Skeletal muscle satellite cell (primary cell): ENCODE measurements around the gene PPP1R14C.

Experiments
- H3K27me3 ChIP-seq: 2 replicates; pipeline ENCODE4 v1.7.0; 2013; ENCODE audit warnings: low read length; ENCODE audit not compliant: control insufficient read depth, insufficient read depth
- H3K36me3 ChIP-seq: 2 replicates; pipeline ENCODE4 v1.7.0; 2013; ENCODE audit warnings: mild to moderate bottlenecking, control low read depth, low read length; ENCODE audit not compliant: insufficient read depth
- H3K4me1 ChIP-seq: 2 replicates; pipeline ENCODE4 v1.7.0; 2013; ENCODE audit warnings: low read length; ENCODE audit not compliant: control insufficient read depth, insufficient read depth
- H3K4me2 ChIP-seq: 2 replicates; pipeline ENCODE4 v1.7.0; 2013; ENCODE audit warnings: mild to moderate bottlenecking, low read length
- H3K4me3 ChIP-seq: 2 replicates; pipeline ENCODE4 v1.7.0; 2013; ENCODE audit warnings: low read length
- H3K9ac ChIP-seq: 2 replicates; pipeline ENCODE4 v1.7.0; 2013; ENCODE audit warnings: mild to moderate bottlenecking, low read depth, low read length, moderate library complexity
- H3K9me3 ChIP-seq: replicated peaks from 2 replicates; pipeline ENCODE4 v1.7.0; 2013; ENCODE audit warnings: mild to moderate bottlenecking, control low read depth, low read length

PPP1R14C gene

GRCh38 chr6:150281767-150282166 is 138.9 kb downstream of the PPP1R14C start:
- H3K27me3 ChIP-seq, result peaks cover 21% of the 10 kb centered on the region

GRCh38 chr6:150282806-150283205 is 140.0 kb downstream of the PPP1R14C start:
- H3K4me2 ChIP-seq, result no peak overlapping the region
- no peaks in the 10 kb centered on the region for H3K36me3 ChIP-seq
- H3K4me3 ChIP-seq, result no peak overlapping the region
- H3K27me3 ChIP-seq, result peaks cover 14% of the 10 kb centered on the region
- peaks cover 3% of the 10 kb centered on the region for H3K9me3 ChIP-seq
- H3K4me1 ChIP-seq, result no peaks in the 10 kb centered on the region
- no peak overlapping the region for H3K9ac ChIP-seq

More at GRCh38 chr6:150281767-150282166, 138.9 kb downstream of the PPP1R14C start:
- H3K9ac ChIP-seq, result no peak overlapping the region
- no peak overlapping the region for H3K4me2 ChIP-seq
- H3K4me1 ChIP-seq, result no peaks in the 10 kb centered on the region
- no peak overlapping the region for H3K4me3 ChIP-seq
- H3K36me3 ChIP-seq, result no peaks in the 10 kb centered on the region
- H3K9me3 ChIP-seq, result peaks cover 3% of the 10 kb centered on the region

GRCh38 chr6:150286460-150286859 is 143.6 kb downstream of the PPP1R14C start:
- peaks cover 3% of the 10 kb centered on the region for H3K9me3 ChIP-seq
- H3K36me3 ChIP-seq, result no peaks in the 10 kb centered on the region
- H3K4me2 ChIP-seq, result no peak overlapping the region
- no peak overlapping the region for H3K4me3 ChIP-seq
- H3K27me3 ChIP-seq, result peaks cover 12% of the 10 kb centered on the region
- no peak overlapping the region for H3K9ac ChIP-seq
- H3K4me1 ChIP-seq, result peaks cover 11% of the 10 kb centered on the region

GRCh38 chr6:150286912-150287311 is 144.1 kb downstream of the PPP1R14C start:
- H3K4me3 ChIP-seq, result no peak overlapping the region
- peaks cover 12% of the 10 kb centered on the region for H3K27me3 ChIP-seq
- no peak overlapping the region for H3K4me2 ChIP-seq
- H3K9me3 ChIP-seq, result peaks cover 3% of the 10 kb centered on the region
- H3K36me3 ChIP-seq, result no peaks in the 10 kb centered on the region
- no peak overlapping the region for H3K9ac ChIP-seq
- H3K4me1 ChIP-seq, result peaks cover 11% of the 10 kb centered on the region

GRCh38 chr6:150288456-150288855 is 145.6 kb downstream of the PPP1R14C start:
- H3K9ac ChIP-seq, result no peak overlapping the region
- H3K4me1 ChIP-seq, result peaks cover 20% of the 10 kb centered on the region
- peaks cover 12% of the 10 kb centered on the region for H3K27me3 ChIP-seq
- H3K9me3 ChIP-seq, result no peaks in the 10 kb centered on the region
- no peaks in the 10 kb centered on the region for H3K36me3 ChIP-seq
- H3K4me3 ChIP-seq, result no peak overlapping the region
- H3K4me2 ChIP-seq, result no peak overlapping the region

- Histone ChIP-seq H3K4me3 (no peak overlapping the region), H3K9ac (no peak overlapping the region), H3K4me1 (peaks cover 30% of the 10 kb centered on the region), H3K4me2 (no peak overlapping the region), H3K27me3 (peaks cover 12% of the 10 kb centered on the region), H3K36me3 (no peaks in the 10 kb centered on the region), H3K9me3 (no peaks in the 10 kb centered on the region)
Measured at GRCh38 chr6:150289454-150290071, 146.7 kb downstream of the PPP1R14C start.

- Histone ChIP-seq H3K9ac (no peak overlapping the region), H3K36me3 (no peaks in the 10 kb centered on the region), H3K9me3 (no peaks in the 10 kb centered on the region), H3K4me3 (no peak overlapping the region), H3K4me1 (peaks cover 30% of the 10 kb centered on the region), H3K4me2 (peak overlapping the region; percentile 63), H3K27me3 (peaks cover 12% of the 10 kb centered on the region)
Measured at GRCh38 chr6:150290429-150290828, 147.6 kb downstream of the PPP1R14C start.

- H3K27me3 ChIP-seq, result peaks cover 3% of the 10 kb centered on the region
- H3K9ac ChIP-seq, result no peak overlapping the region
- H3K4me2 ChIP-seq, result no peak overlapping the region
- no peaks in the 10 kb centered on the region for H3K36me3 ChIP-seq
- H3K9me3 ChIP-seq, result peaks cover 4% of the 10 kb centered on the region
- H3K4me1 ChIP-seq, result peaks cover 34% of the 10 kb centered on the region
- H3K4me3 ChIP-seq, result no peak overlapping the region
Measured at GRCh38 chr6:150291968-150292710, 149.3 kb downstream of the PPP1R14C start.

- Histone ChIP-seq H3K9ac (peak overlapping the region; percentile 17), H3K4me3 (no peak overlapping the region), H3K9me3 (peaks cover 9% of the 10 kb centered on the region), H3K4me2 (peak overlapping the region; percentile 16), H3K36me3 (no peaks in the 10 kb centered on the region), H3K4me1 (peaks cover 41% of the 10 kb centered on the region), H3K27me3 (peaks cover 3% of the 10 kb centered on the region)
Measured at GRCh38 chr6:150293019-150293418, 150.2 kb downstream of the PPP1R14C start.

GRCh38 chr6:150293423-150294173 is 150.8 kb downstream of the PPP1R14C start:
- H3K36me3 ChIP-seq, result no peaks in the 10 kb centered on the region
- peaks cover 3% of the 10 kb centered on the region for H3K27me3 ChIP-seq
- H3K9me3 ChIP-seq, result peaks cover 9% of the 10 kb centered on the region
- H3K4me1 ChIP-seq, result peaks cover 42% of the 10 kb centered on the region
- peak overlapping the region; percentile 17 for H3K9ac ChIP-seq
- H3K4me2 ChIP-seq, result peak overlapping the region; percentile 16
- no peak overlapping the region for H3K4me3 ChIP-seq

- H3K36me3 ChIP-seq, result no peaks in the 10 kb centered on the region
- H3K9me3 ChIP-seq, result peaks cover 9% of the 10 kb centered on the region
- no peak overlapping the region for H3K9ac ChIP-seq
- H3K27me3 ChIP-seq, result no peaks in the 10 kb centered on the region
- no peak overlapping the region for H3K4me2 ChIP-seq
- H3K4me1 ChIP-seq, result peaks cover 34% of the 10 kb centered on the region
- no peak overlapping the region for H3K4me3 ChIP-seq
Measured at GRCh38 chr6:150296890-150297289, 154.0 kb downstream of the PPP1R14C start.
